Esophagus muscularis mucosa (tissue), 4 donors: ENCODE results near the gene TPM3.

Source experiments
- CTCF ChIP-seq, 3 experiments: fragments of 200-600 bp in 2 of 3; fragments of 450-650 bp in 1 of 3; sonication (generic) in 2 of 3; IDR thresholded peaks; one replicate each; pipeline ENCODE4 v1.5.1; 2017 to 2019; ENCODE audit warnings: antibody characterized with exemption in 3 of 3, mild to moderate bottlenecking in 2 of 3, moderate library complexity in 1 of 3
- EP300 ChIP-seq: sonication (generic); formaldehyde crosslinking; IDR thresholded peaks from one replicate; pipeline ENCODE4 v1.6.1; 2017; ENCODE audit warnings: antibody characterized with exemption
- POLR2A ChIP-seq: fragments of 450-650 bp; IDR thresholded peaks from one replicate; pipeline ENCODE4 v1.6.1; 2017; ENCODE audit warnings: antibody characterized with exemption, moderate library complexity, mild to moderate bottlenecking, low read depth

GRCh38 chr1:154181944-154182343, 10.0 kb downstream of the TPM3 start:
- TF ChIP-seq CTCF (IDR thresholded peaks at IDR 0.05) (no peak), POLR2A (no peak), EP300 (no peak)
